ENCODE results near the gene AKAP6. TPM values are rescaled to one million over a fixed set of nuclear protein-coding genes. Genes with fewer than 3 reads are reported as not detected.

Gene AKAP6
- total and polyA plus RNA-seq, 2 experiments from 2014 or later, result 0.38 to 0.42 TPM

- TF ChIP-seq, protein P1, sequence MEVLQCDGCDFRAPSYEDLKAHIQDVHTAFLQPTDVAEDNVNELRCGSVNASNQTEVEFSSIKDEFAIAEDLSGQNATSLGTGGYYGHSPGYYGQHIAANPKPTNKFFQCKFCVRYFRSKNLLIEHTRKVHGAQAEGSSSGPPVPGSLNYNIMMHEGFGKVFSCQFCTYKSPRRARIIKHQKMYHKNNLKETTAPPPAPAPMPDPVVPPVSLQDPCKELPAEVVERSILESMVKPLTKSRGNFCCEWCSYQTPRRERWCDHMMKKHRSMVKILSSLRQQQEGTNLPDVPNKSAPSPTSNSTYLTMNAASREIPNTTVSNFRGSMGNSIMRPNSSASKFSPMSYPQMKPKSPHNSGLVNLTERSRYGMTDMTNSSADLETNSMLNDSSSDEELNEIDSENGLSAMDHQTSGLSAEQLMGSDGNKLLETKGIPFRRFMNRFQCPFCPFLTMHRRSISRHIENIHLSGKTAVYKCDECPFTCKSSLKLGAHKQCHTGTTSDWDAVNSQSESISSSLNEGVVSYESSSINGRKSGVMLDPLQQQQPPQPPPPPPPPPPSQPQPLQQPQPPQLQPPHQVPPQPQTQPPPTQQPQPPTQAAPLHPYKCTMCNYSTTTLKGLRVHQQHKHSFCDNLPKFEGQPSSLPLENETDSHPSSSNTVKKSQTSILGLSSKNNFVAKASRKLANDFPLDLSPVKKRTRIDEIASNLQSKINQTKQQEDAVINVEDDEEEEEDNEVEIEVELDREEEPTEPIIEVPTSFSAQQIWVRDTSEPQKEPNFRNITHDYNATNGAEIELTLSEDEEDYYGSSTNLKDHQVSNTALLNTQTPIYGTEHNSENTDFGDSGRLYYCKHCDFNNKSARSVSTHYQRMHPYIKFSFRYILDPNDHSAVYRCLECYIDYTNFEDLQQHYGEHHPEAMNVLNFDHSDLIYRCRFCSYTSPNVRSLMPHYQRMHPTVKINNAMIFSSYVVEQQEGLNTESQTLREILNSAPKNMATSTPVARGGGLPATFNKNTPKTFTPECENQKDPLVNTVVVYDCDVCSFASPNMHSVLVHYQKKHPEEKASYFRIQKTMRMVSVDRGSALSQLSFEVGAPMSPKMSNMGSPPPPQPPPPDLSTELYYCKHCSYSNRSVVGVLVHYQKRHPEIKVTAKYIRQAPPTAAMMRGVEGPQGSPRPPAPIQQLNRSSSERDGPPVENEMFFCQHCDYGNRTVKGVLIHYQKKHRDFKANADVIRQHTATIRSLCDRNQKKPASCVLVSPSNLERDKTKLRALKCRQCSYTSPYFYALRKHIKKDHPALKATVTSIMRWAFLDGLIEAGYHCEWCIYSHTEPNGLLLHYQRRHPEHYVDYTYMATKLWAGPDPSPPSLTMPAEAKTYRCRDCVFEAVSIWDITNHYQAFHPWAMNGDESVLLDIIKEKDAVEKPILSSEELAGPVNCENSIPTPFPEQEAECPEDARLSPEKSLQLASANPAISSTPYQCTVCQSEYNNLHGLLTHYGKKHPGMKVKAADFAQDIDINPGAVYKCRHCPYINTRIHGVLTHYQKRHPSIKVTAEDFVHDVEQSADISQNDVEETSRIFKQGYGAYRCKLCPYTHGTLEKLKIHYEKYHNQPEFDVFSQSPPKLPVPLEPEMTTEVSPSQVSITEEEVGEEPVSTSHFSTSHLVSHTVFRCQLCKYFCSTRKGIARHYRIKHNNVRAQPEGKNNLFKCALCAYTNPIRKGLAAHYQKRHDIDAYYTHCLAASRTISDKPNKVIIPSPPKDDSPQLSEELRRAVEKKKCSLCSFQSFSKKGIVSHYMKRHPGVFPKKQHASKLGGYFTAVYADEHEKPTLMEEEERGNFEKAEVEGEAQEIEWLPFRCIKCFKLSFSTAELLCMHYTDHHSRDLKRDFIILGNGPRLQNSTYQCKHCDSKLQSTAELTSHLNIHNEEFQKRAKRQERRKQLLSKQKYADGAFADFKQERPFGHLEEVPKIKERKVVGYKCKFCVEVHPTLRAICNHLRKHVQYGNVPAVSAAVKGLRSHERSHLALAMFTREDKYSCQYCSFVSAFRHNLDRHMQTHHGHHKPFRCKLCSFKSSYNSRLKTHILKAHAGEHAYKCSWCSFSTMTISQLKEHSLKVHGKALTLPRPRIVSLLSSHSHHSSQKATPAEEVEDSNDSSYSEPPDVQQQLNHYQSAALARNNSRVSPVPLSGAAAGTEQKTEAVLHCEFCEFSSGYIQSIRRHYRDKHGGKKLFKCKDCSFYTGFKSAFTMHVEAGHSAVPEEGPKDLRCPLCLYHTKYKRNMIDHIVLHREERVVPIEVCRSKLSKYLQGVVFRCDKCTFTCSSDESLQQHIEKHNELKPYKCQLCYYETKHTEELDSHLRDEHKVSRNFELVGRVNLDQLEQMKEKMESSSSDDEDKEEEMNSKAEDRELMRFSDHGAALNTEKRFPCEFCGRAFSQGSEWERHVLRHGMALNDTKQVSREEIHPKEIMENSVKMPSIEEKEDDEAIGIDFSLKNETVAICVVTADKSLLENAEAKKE (CRISPR knock-in tag; IDR thresholded peaks at IDR 0.05), result no peak
- TF ChIP-seq ETS1 (IDR thresholded peaks at IDR 0.05) (no peak), EZH2phosphoT487 (IDR thresholded peaks at IDR 0.05; ENCODE audit: unreplicated experiment) (no peak)
Observed at GRCh38 chr14:32611752-32612151, 282.7 kb downstream of the AKAP6 start (continued).

- Mint-ChIP-seq H3K27ac (no peak overlapping the region), H3K4me3 (no peak overlapping the region), H3K4me1 (no peaks in the 10 kb centered on the region), H3K36me3 (ENCODE audit: low read depth) (no peaks in the 10 kb centered on the region), H3K9me3 (peaks cover 5% of the 10 kb centered on the region; the same call in 1 of the 3 replicates), H3K27me3 (ENCODE audit: insufficient read depth, low read depth, poor library complexity) (peaks cover 2% of the 10 kb centered on the region)
- Histone ChIP-seq H3K79me2 (replicated peaks; ENCODE audit: insufficient read depth) (no peaks in the 10 kb centered on the region), H3K27me3 (ENCODE audit: insufficient read depth) (no peaks in the 10 kb centered on the region), H3K4me1 (ENCODE audit: insufficient read depth) (no peaks in the 10 kb centered on the region), H3K36me3 (ENCODE audit: insufficient read depth) (no peaks in the 10 kb centered on the region), H3K4me3 (no peak overlapping the region), H3K27ac (ENCODE audit: low read depth) (no peak overlapping the region), H4K20me1 (replicated peaks; ENCODE audit: insufficient read depth) (no peaks in the 10 kb centered on the region), H3K9me2 (ENCODE audit: insufficient read depth) (no peaks in the 10 kb centered on the region), H3K4me2 (no peak overlapping the region), H3F3A (replicated peaks; ENCODE audit: low read depth) (no peaks in the 10 kb centered on the region), H2AFZ (no peak overlapping the region)
- ATAC-seq (no peak), DNase-seq (ENCODE audit: low spot score) (no peak)
- TF ChIP-seq ZNF114 (CRISPR knock-in tag; IDR thresholded peaks at IDR 0.05) (no peak), CTCF (conservative IDR thresholded peaks at IDR 0.05; ENCODE audit: low read depth in 2 of 2) (no peak), POLR2AphosphoS5 (IDR thresholded peaks at IDR 0.05; ENCODE audit: low read depth) (no peak), EZH2 (IDR thresholded peaks at IDR 0.05; ENCODE audit: low read depth, unreplicated experiment) (no peak), ETS1 (IDR thresholded peaks at IDR 0.05) (no peak), EZH2phosphoT487 (IDR thresholded peaks at IDR 0.05; ENCODE audit: unreplicated experiment) (no peak), JUNB (IDR thresholded peaks at IDR 0.05; ENCODE audit: unreplicated experiment) (no peak), STAT1 (IDR thresholded peaks at IDR 0.05; ENCODE audit: unreplicated experiment) (no peak), NANOG (IDR thresholded peaks at IDR 0.05; ENCODE audit: borderline replicate concordance) (no peak), CREB1 (CRISPR knock-in tag; IDR thresholded peaks at IDR 0.05; ENCODE audit: low read depth) (no peak)
- TF ChIP-seq, protein P2, sequence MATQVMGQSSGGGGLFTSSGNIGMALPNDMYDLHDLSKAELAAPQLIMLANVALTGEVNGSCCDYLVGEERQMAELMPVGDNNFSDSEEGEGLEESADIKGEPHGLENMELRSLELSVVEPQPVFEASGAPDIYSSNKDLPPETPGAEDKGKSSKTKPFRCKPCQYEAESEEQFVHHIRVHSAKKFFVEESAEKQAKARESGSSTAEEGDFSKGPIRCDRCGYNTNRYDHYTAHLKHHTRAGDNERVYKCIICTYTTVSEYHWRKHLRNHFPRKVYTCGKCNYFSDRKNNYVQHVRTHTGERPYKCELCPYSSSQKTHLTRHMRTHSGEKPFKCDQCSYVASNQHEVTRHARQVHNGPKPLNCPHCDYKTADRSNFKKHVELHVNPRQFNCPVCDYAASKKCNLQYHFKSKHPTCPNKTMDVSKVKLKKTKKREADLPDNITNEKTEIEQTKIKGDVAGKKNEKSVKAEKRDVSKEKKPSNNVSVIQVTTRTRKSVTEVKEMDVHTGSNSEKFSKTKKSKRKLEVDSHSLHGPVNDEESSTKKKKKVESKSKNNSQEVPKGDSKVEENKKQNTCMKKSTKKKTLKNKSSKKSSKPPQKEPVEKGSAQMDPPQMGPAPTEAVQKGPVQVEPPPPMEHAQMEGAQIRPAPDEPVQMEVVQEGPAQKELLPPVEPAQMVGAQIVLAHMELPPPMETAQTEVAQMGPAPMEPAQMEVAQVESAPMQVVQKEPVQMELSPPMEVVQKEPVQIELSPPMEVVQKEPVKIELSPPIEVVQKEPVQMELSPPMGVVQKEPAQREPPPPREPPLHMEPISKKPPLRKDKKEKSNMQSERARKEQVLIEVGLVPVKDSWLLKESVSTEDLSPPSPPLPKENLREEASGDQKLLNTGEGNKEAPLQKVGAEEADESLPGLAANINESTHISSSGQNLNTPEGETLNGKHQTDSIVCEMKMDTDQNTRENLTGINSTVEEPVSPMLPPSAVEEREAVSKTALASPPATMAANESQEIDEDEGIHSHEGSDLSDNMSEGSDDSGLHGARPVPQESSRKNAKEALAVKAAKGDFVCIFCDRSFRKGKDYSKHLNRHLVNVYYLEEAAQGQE (IDR thresholded peaks at IDR 0.05; ENCODE audit: unreplicated experiment), result no peak
Observed at GRCh38 chr14:32618991-32619390, 289.9 kb downstream of the AKAP6 start.

Measured in GM23338 (cell line).